SK-N-SH (cell line): ENCODE data around the gene HHATL. TPM values are rescaled to one million over a fixed set of nuclear protein-coding genes. Genes with fewer than 3 reads are reported as not detected.
A peak's percentile ranks its signal among the peaks of the same experiment; 100 is the strongest.

Experiments used
- CTCF ChIA-PET: fragments of 300-600, 350-600 bp; formaldehyde crosslinking; extraction: SDS; loops from one replicate; lab custom pipeline; 2021; lab: Yijun Ruan, JAX
- POLR2A ChIA-PET: fragments of 350-600 bp; sonication (Branson Sonifier 250); formaldehyde crosslinking; extraction: SDS; loops from one replicate; lab custom pipeline; 2020; ENCODE audit warnings: antibody characterized with exemption, inconsistent platforms; lab: Yijun Ruan, JAX
- DNase-seq: peaks from one replicate; pipeline ENCODE4 v3.0.0; 2012
- H2AFZ ChIP-seq: fragments of 200-600 bp; sonication (generic); 2 replicates; pipeline ENCODE4 v1.8.1; 2016; ENCODE audit warnings: antibody characterized with exemption, mild to moderate bottlenecking, low read depth
- H3F3A ChIP-seq: fragments of 200-600 bp; sonication (generic); replicated peaks from 2 replicates; pipeline ENCODE3; 2016; ENCODE audit warnings: antibody characterized with exemption, mild to moderate bottlenecking; ENCODE audit not compliant: insufficient read depth
- H3K27ac ChIP-seq, 2 experiments: fragments of 200-500 bp in 1 of 2; fragments of 200-600 bp in 1 of 2; sonication (Bioruptor generic) in 1 of 2; sonication (generic), shearing (Covaris generic) in 1 of 2; 2 replicates each; pipeline versions ENCODE4 v1.5.1 to v1.6.1; 2014 to 2016; ENCODE audit warnings: low read depth in 2 of 2, inconsistent platforms in 1 of 2, low read length in 1 of 2, mild to moderate bottlenecking in 1 of 2, mixed read lengths in 1 of 2
- H3K27me3 ChIP-seq: fragments of 200-600 bp; sonication (generic), shearing (Covaris generic); 2 replicates; pipeline ENCODE4 v1.6.1; 2016; ENCODE audit warnings: mixed run types; ENCODE audit not compliant: insufficient read depth
- H3K36me3 ChIP-seq, 2 experiments: fragments of 200-500 bp in 1 of 2; fragments of 200-600 bp in 1 of 2; sonication (Bioruptor generic) in 1 of 2; sonication (generic) in 1 of 2; replicated peaks in 1 of 2; 2 replicates each; pipeline versions ENCODE3 to v1.5.1; 2014 to 2016; ENCODE audit warnings: low read length in 1 of 2, mild to moderate bottlenecking in 1 of 2; ENCODE audit not compliant: insufficient read depth in 2 of 2, control insufficient read depth in 1 of 2
- H3K4me1 ChIP-seq, 2 experiments: fragments of 200-500 bp in 1 of 2; fragments of 200-600 bp in 1 of 2; sonication (Bioruptor generic) in 1 of 2; sonication (generic), shearing (Covaris generic) in 1 of 2; 2 replicates each; pipeline versions ENCODE4 v1.5.1 to v1.6.1; 2014 to 2016; ENCODE audit warnings: low read depth in 1 of 2, low read length in 1 of 2, mixed run types in 1 of 2; ENCODE audit not compliant: insufficient read depth in 2 of 2, control insufficient read depth in 1 of 2
- H3K4me2 ChIP-seq: fragments of 200-600 bp; sonication (generic), shearing (Covaris generic); 2 replicates; pipeline ENCODE4 v1.6.1; 2017; ENCODE audit warnings: mixed run types
- H3K4me3 ChIP-seq, 2 experiments: fragments of 200-500 bp in 1 of 2; fragments of 200-600 bp in 1 of 2; sonication (Bioruptor generic) in 1 of 2; sonication (generic), shearing (Covaris generic) in 1 of 2; 2 replicates each; pipeline versions ENCODE4 v1.5.1 to v1.8.1; 2014 to 2016; ENCODE audit warnings: low read depth in 2 of 2, inconsistent platforms in 1 of 2, low read length in 1 of 2, mild to moderate bottlenecking in 1 of 2, mixed read lengths in 1 of 2, moderate library complexity in 1 of 2
- H3K79me2 ChIP-seq: fragments of 200-600 bp; sonication (generic); 2 replicates; pipeline ENCODE4 v1.8.1; 2017; ENCODE audit warnings: mild to moderate bottlenecking; ENCODE audit not compliant: insufficient read depth
- H3K9ac ChIP-seq: fragments of 200-600 bp; sonication (generic); 2 replicates; pipeline ENCODE4 v1.6.1; 2017; ENCODE audit warnings: mixed run types
- H3K9me2 ChIP-seq: fragments of 200-600 bp; sonication (generic); 2 replicates; pipeline ENCODE4 v1.6.1; 2017; ENCODE audit warnings: mixed run types
- H3K9me3 ChIP-seq: fragments of 200-600 bp; sonication (generic); 2 replicates; pipeline ENCODE4 v1.6.1; 2017; ENCODE audit warnings: mixed run types, mild to moderate bottlenecking, moderate library complexity
- H4K20me1 ChIP-seq: fragments of 200-600 bp; sonication (generic); 2 replicates; pipeline ENCODE4 v1.6.1; 2017; ENCODE audit warnings: mild to moderate bottlenecking, mixed run types; ENCODE audit not compliant: insufficient read depth
- CHD2 ChIP-seq: fragments of 150-350 bp; IDR thresholded peaks from 2 replicates; pipeline ENCODE4 v1.6.1; 2018; ENCODE audit warnings: low read length; ENCODE audit not compliant: partially characterized antibody
- ELF1 ChIP-seq: IDR thresholded peaks from 2 replicates; pipeline ENCODE4 v1.4.0; 2012
- EZH2phosphoT487 ChIP-seq: fragments of 200-600 bp; sonication (generic); IDR thresholded peaks from 2 replicates; pipeline ENCODE4 v1.6.1; 2017; ENCODE audit warnings: low read depth, mixed run types, mild to moderate bottlenecking, antibody characterized with exemption, moderate library complexity, borderline replicate concordance
- FOSL2 ChIP-seq: IDR thresholded peaks from 2 replicates; pipeline ENCODE4 v1.4.0; 2012; ENCODE audit warnings: low read depth, mild to moderate bottlenecking, moderate library complexity, borderline replicate concordance
- FOXJ3 ChIP-seq: sonication (generic); formaldehyde crosslinking; IDR thresholded peaks from 2 replicates; pipeline ENCODE4 v1.5.1; 2020; ENCODE audit warnings: mild to moderate bottlenecking, missing genetic modification reagents
- FOXM1 ChIP-seq: IDR thresholded peaks from 2 replicates; pipeline ENCODE4 v1.4.0; 2012; ENCODE audit warnings: low read depth, mild to moderate bottlenecking
- GATA2 ChIP-seq: sonication (generic); formaldehyde crosslinking; IDR thresholded peaks from 2 replicates; pipeline ENCODE4 v1.5.0; 2020; ENCODE audit warnings: mild to moderate bottlenecking, missing genetic modification reagents
- NFIC ChIP-seq: IDR thresholded peaks from 2 replicates; pipeline ENCODE4 v1.4.0; 2012; ENCODE audit warnings: borderline replicate concordance
- NRF1 ChIP-seq: IDR thresholded peaks from 2 replicates; pipeline ENCODE4 v1.6.1; 2012; ENCODE audit warnings: low read depth, mild to moderate bottlenecking, low read length
- POLR2AphosphoS5 ChIP-seq: IDR thresholded peaks from 2 replicates; pipeline ENCODE4 v1.6.1; 2012; ENCODE audit warnings: low read depth, low read length
- RAD21 ChIP-seq: IDR thresholded peaks from 2 replicates; pipeline ENCODE4 v1.6.1; 2012; ENCODE audit warnings: mild to moderate bottlenecking, low read length
- RCOR1 ChIP-seq: fragments of 150-350 bp; IDR thresholded peaks from 2 replicates; pipeline ENCODE4 v1.6.1; 2017; ENCODE audit warnings: antibody characterized with exemption, low read length
- RFX5 ChIP-seq: IDR thresholded peaks from 2 replicates; pipeline ENCODE4 v1.6.1; 2012; ENCODE audit warnings: mild to moderate bottlenecking, improper control_type of control experiment, low read length
- SIN3A ChIP-seq: IDR thresholded peaks from 2 replicates; pipeline ENCODE4 v1.6.1; 2012; ENCODE audit warnings: low read depth, mild to moderate bottlenecking, low read length, moderate library complexity, borderline replicate concordance
- TAF1 ChIP-seq: IDR thresholded peaks from 2 replicates; pipeline ENCODE4 v1.6.1; 2012; ENCODE audit warnings: low read depth, mild to moderate bottlenecking, low read length, moderate library complexity, borderline replicate concordance
- TCF12 ChIP-seq: IDR thresholded peaks from 2 replicates; pipeline ENCODE4 v1.4.0; 2012
- YY1 ChIP-seq: IDR thresholded peaks from 2 replicates; pipeline ENCODE4 v1.4.0; 2012; ENCODE audit warnings: low read depth, mild to moderate bottlenecking
- WGBS: methylation state at CpG from one replicate; pipeline ENCODE4 v1.1.6; 2017; ENCODE audit warnings: low lambda C conversion rate; 5-methylcytosine and 5-hydroxymethylcytosine counted together
- polyA plus RNA-seq, 3 experiments: library from polyadenylated mRNA; depleted of rRNA; stranded (reverse); fragments of >200 nt; gene quantifications; 2 replicates each; pipeline ENCODE4 v1.2.3, GENCODE V29; 2012
- TF ChIP-seq, protein P1 (sequence below): fragments of 200-600 bp; sonication (generic); IDR thresholded peaks from 2 replicates; pipeline ENCODE4 v1.6.1; 2017; ENCODE audit warnings: antibody characterized with exemption, mild to moderate bottlenecking, moderate library complexity
- TF ChIP-seq, protein P2 (sequence below): fragments of 150-350 bp; IDR thresholded peaks from 2 replicates; pipeline ENCODE4 v1.6.1; 2017; ENCODE audit warnings: antibody characterized with exemption, low read length, low read depth, borderline replicate concordance
- TF ChIP-seq, protein P3 (sequence below): IDR thresholded peaks from 2 replicates; pipeline ENCODE4; 2012

The HHATL gene
- polyA plus RNA-seq, 1 of the 3 experiments (the other 2 are of a cell fraction): not detected

DNA sequence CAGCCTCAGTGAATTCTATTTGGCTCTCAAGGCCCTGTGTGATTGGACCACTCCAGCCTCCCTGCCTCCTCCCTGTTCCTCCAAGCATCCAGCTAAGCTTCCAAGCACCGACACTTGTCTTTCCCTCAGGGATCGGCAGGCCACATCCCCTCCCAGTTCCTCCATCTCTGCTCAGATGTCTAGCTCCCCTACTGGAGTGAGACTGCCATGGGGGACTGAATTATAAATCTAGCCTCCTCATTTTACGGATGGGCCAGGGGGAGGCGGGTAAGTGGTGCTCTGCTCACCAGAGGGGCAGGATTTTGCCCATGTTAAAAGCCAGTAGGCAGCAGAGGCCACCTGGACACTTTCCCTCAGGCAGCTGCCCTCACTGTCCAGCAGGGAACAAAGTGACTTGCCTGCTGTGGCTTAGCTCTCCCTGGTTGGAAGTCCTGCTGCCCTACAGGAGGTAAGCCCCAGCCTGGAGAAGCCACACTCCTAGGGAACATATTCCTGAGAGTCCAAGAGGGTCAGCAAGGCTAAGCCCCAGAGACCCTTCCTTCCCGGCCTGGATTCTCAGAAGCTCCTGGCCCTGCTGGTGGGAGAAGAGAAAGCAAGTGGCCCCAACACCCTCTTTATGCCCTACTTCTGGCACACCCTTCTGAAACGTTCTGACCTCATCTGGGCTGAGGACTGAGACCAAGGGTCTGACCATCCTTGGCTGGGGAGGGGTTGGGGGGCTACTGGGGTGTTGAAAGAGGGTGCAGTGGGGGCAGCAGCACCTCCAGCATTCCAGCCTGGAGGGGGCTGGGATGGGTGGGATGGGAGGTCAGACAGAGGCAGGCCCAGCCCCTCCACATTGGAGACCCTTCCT lies 9.1 kb upstream of the HHATL start:
- CTCF ChIA-PET: interaction anchor here (0.6 to 1.4 kb wide), 4 partner anchors 12 to 50 kb away, joined by 3 to 6 read pairs (median 4); no protein-coding TSS in a partner anchor

DNA sequence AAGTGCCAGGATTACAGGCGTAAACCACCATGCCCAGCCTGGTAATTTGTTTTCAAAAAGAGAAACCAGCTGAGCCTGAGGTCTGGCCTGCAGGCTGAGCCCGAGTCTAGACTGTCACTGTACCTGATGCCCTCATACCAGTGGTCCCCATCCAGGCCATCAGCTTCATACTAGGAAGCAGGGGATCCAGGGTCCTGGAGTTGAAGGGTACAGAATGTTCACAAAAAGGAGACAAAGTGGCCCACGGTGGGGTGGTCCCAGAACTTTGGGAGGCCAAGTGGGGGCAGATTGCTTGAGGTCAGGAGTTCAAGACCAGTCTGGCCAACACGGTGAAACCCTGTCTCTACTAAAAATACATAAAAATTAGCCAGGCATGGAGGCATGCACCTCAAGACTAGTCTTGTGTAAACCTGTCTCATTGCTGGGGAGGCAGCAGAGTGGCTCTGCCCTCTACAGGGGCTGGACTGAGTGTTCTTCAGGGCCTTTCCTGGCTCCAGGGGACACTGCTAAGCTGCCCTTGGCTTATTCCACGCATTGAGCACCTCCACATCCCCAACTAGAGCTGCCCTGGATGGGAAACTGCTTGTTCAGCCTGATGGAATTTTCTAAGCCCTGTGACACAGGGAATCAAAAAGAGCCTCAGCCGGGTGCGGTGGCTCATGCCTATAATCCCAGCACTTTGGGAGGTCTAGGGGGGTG lies 7.9 kb upstream of the HHATL start:
- H4K20me1 ChIP-seq: no peaks in the 10 kb centered on the region
- no peak overlapping the region for H3K4me2 ChIP-seq
- H2AFZ ChIP-seq: no peak overlapping the region
- 0 out of 2 replicates have a peak, but pooled peaks cover 4% of the 10 kb centered on the region for H3K27me3 ChIP-seq
- no peaks in the 10 kb centered on the region for H3K79me2 ChIP-seq
- no peak overlapping the region for H3K27ac ChIP-seq
- CTCF ChIA-PET: interaction anchor here (0.5 to 1.7 kb wide), 3 partner anchors 13 to 340 kb away, joined by 3 to 5 read pairs (median 4); no protein-coding TSS in a partner anchor
- no peaks in the 10 kb centered on the region for H3K9me3 ChIP-seq
- POLR2A ChIA-PET: no interaction called here
- no peaks in the 10 kb centered on the region for H3K9me2 ChIP-seq
- H3K4me3 ChIP-seq: no peak overlapping the region
- no peaks in the 10 kb centered on the region for H3F3A ChIP-seq
- H3K36me3 ChIP-seq: no peaks in the 10 kb centered on the region
- WGBS: 50% methylated on average over 7 of the region's 7 CpGs
- TF ChIP-seq GATA2 (no peak), NFIC (no peak), TAF1 (no peak), SIN3A (no peak), RAD21 (no peak), CHD2 (no peak), POLR2AphosphoS5 (no peak), RCOR1 (no peak), FOXM1 (no peak), ELF1 (no peak)
- TF ChIP-seq, protein P1, sequence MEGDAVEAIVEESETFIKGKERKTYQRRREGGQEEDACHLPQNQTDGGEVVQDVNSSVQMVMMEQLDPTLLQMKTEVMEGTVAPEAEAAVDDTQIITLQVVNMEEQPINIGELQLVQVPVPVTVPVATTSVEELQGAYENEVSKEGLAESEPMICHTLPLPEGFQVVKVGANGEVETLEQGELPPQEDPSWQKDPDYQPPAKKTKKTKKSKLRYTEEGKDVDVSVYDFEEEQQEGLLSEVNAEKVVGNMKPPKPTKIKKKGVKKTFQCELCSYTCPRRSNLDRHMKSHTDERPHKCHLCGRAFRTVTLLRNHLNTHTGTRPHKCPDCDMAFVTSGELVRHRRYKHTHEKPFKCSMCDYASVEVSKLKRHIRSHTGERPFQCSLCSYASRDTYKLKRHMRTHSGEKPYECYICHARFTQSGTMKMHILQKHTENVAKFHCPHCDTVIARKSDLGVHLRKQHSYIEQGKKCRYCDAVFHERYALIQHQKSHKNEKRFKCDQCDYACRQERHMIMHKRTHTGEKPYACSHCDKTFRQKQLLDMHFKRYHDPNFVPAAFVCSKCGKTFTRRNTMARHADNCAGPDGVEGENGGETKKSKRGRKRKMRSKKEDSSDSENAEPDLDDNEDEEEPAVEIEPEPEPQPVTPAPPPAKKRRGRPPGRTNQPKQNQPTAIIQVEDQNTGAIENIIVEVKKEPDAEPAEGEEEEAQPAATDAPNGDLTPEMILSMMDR: no peak
- TF ChIP-seq, protein P2, sequence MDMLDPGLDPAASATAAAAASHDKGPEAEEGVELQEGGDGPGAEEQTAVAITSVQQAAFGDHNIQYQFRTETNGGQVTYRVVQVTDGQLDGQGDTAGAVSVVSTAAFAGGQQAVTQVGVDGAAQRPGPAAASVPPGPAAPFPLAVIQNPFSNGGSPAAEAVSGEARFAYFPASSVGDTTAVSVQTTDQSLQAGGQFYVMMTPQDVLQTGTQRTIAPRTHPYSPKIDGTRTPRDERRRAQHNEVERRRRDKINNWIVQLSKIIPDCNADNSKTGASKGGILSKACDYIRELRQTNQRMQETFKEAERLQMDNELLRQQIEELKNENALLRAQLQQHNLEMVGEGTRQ: no peak
- DNase-seq: no peak
- H3K9ac ChIP-seq: no peak overlapping the region
- H3K4me1 ChIP-seq: no peaks in the 10 kb centered on the region; a peak in 1 of 4 replicates

More for the DNA sequence above, 9.1 kb upstream of the HHATL start:
- Histone ChIP-seq H3K79me2 (no peaks in the 10 kb centered on the region), H2AFZ (no peak overlapping the region), H3K9ac (no peak overlapping the region), H3K4me3 (no peak overlapping the region), H3K27ac (no peak overlapping the region), H3K4me1 (no peaks in the 10 kb centered on the region; a peak in 1 of 4 replicates), H3K9me2 (no peaks in the 10 kb centered on the region), H3K4me2 (no peak overlapping the region), H3K9me3 (no peaks in the 10 kb centered on the region), H3K36me3 (no peaks in the 10 kb centered on the region), H3K27me3 (0 out of 2 replicates have a peak, but pooled peaks cover 4% of the 10 kb centered on the region), H3F3A (no peaks in the 10 kb centered on the region), H4K20me1 (no peaks in the 10 kb centered on the region)
- peak; percentile 23 for DNase-seq
- TF ChIP-seq FOSL2: no peak
- TF ChIP-seq, protein P3, sequence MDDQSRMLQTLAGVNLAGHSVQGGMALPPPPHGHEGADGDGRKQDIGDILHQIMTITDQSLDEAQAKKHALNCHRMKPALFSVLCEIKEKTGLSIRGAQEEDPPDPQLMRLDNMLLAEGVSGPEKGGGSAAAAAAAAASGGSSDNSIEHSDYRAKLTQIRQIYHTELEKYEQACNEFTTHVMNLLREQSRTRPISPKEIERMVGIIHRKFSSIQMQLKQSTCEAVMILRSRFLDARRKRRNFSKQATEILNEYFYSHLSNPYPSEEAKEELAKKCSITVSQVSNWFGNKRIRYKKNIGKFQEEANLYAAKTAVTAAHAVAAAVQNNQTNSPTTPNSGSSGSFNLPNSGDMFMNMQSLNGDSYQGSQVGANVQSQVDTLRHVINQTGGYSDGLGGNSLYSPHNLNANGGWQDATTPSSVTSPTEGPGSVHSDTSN: no peak
- no peak for TF ChIP-seq TCF12
- TF ChIP-seq FOXJ3 (CRISPR knock-in tag): no peak
- TF ChIP-seq YY1: no peak
- TF ChIP-seq EZH2phosphoT487: no peak
- no peak for TF ChIP-seq RCOR1
- no peak for TF ChIP-seq ELF1
- TF ChIP-seq RFX5: no peak
- no peak for TF ChIP-seq NRF1
- WGBS: 70% methylated on average over 4 of the region's 6 CpGs
- POLR2A ChIA-PET: no interaction called here
